Measurements from ENCODE around the gene IQGAP2. TPM values are rescaled to one million over a fixed set of nuclear protein-coding genes. Genes with fewer than 3 reads are reported as not detected.

Gene IQGAP2
- total RNA-seq, 3 donors from 2014 or later (not counting 1 experiment from before 2014, with no cell fraction given), result 172 to 218 (median 207) TPM

GRCh38 chr5:76415855-76416254, 12.8 kb downstream of the IQGAP2 start:
- Mint-ChIP-seq H3K27me3 (ENCODE audit: low read depth in 2 of 2) (no peaks in the 10 kb centered on the region), H3K4me3 (no peak overlapping the region), H3K4me1 (peaks cover 82 to 84% of the 10 kb centered on the region in 2 donors), H3K9me3 (no peaks in the 10 kb centered on the region), H3K36me3 (no peaks in the 10 kb centered on the region), H3K27ac (peak overlapping the region; percentile 82 to 98)
- ATAC-seq (peak in 1 of 3 donors; percentile 42), DNase-seq (no peak)
- H3K27ac ChIP-seq (ENCODE audit: low read length), result no peak overlapping the region
- peaks cover 4% of the 10 kb centered on the region for H3K36me3 ChIP-seq (ENCODE audit: control insufficient read depth, insufficient read depth, low read length)
- no peaks in the 10 kb centered on the region for H3K27me3 ChIP-seq (ENCODE audit: control insufficient read depth, insufficient read depth, low read length)
- no peaks in the 10 kb centered on the region for H3K9me3 ChIP-seq (ENCODE audit: control insufficient read depth, insufficient read depth, low read length)
- peaks cover 26% of the 10 kb centered on the region for H3K4me1 ChIP-seq (ENCODE audit: control insufficient read depth, insufficient read depth, low read length)
- intact Hi-C loops (cut with micrococcal nuclease), result no loop called here
- TF ChIP-seq, protein P1, sequence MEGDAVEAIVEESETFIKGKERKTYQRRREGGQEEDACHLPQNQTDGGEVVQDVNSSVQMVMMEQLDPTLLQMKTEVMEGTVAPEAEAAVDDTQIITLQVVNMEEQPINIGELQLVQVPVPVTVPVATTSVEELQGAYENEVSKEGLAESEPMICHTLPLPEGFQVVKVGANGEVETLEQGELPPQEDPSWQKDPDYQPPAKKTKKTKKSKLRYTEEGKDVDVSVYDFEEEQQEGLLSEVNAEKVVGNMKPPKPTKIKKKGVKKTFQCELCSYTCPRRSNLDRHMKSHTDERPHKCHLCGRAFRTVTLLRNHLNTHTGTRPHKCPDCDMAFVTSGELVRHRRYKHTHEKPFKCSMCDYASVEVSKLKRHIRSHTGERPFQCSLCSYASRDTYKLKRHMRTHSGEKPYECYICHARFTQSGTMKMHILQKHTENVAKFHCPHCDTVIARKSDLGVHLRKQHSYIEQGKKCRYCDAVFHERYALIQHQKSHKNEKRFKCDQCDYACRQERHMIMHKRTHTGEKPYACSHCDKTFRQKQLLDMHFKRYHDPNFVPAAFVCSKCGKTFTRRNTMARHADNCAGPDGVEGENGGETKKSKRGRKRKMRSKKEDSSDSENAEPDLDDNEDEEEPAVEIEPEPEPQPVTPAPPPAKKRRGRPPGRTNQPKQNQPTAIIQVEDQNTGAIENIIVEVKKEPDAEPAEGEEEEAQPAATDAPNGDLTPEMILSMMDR (IDR thresholded peaks at IDR 0.05), result no peak
- H3K4me3 ChIP-seq (ENCODE audit: low read length), result no peak overlapping the region
- WGBS (ENCODE audit: insufficient coverage), result 83% methylated on average over 2 of the region's 2 CpGs

GRCh38 chr5:76419597-76420298, 16.7 kb downstream of the IQGAP2 start:
- H3K9me3 Mint-ChIP-seq, result no peaks in the 10 kb centered on the region
- peaks cover 78 to 79% of the 10 kb centered on the region in 2 donors for H3K4me1 Mint-ChIP-seq
- TF ChIP-seq, protein P1 (IDR thresholded peaks at IDR 0.05), result no peak
- no peak for DNase-seq
- H3K9me3 ChIP-seq (ENCODE audit: control insufficient read depth, insufficient read depth, low read length), result no peaks in the 10 kb centered on the region
- 92% methylated on average over 1 of the region's 1 CpG for WGBS (ENCODE audit: insufficient coverage)
- no peaks in the 10 kb centered on the region for H3K36me3 ChIP-seq (ENCODE audit: control insufficient read depth, insufficient read depth, low read length)
- peaks cover 16% of the 10 kb centered on the region for H3K4me1 ChIP-seq (ENCODE audit: control insufficient read depth, insufficient read depth, low read length)
- H3K27me3 ChIP-seq (ENCODE audit: control insufficient read depth, insufficient read depth, low read length), result no peaks in the 10 kb centered on the region
- H3K4me3 ChIP-seq (ENCODE audit: low read length), result no peak overlapping the region
- H3K27ac Mint-ChIP-seq, result peak overlapping the region; percentile 47 to 79
- no peak overlapping the region for H3K27ac ChIP-seq (ENCODE audit: low read length)
- H3K27me3 Mint-ChIP-seq (ENCODE audit: low read depth in 2 of 2), result no peaks in the 10 kb centered on the region
- intact Hi-C loops (cut with micrococcal nuclease), result no loop called here
- no peaks in the 10 kb centered on the region for H3K36me3 Mint-ChIP-seq
- H3K4me3 Mint-ChIP-seq, result no peak overlapping the region
- no peak for ATAC-seq

GRCh38 chr5:76422227-76422626, 19.1 kb downstream of the IQGAP2 start:
- 99% methylated on average over 3 of the region's 4 CpGs for WGBS (ENCODE audit: insufficient coverage)
- Histone ChIP-seq H3K4me1 (ENCODE audit: control insufficient read depth, insufficient read depth, low read length) (peaks cover 30% of the 10 kb centered on the region), H3K27me3 (ENCODE audit: control insufficient read depth, insufficient read depth, low read length) (no peaks in the 10 kb centered on the region), H3K4me3 (ENCODE audit: low read length) (no peak overlapping the region), H3K9me3 (ENCODE audit: control insufficient read depth, insufficient read depth, low read length) (no peaks in the 10 kb centered on the region), H3K36me3 (ENCODE audit: control insufficient read depth, insufficient read depth, low read length) (no peaks in the 10 kb centered on the region), H3K27ac (ENCODE audit: low read length) (no peak overlapping the region)
- Mint-ChIP-seq H3K9me3 (no peaks in the 10 kb centered on the region), H3K4me1 (peaks cover 81 to 82% of the 10 kb centered on the region in 2 donors), H3K27me3 (ENCODE audit: low read depth in 2 of 2) (no peaks in the 10 kb centered on the region), H3K27ac (peak overlapping the region; percentile 47), H3K36me3 (no peaks in the 10 kb centered on the region), H3K4me3 (no peak overlapping the region)
- intact Hi-C loops (cut with micrococcal nuclease), result no loop called here
- ATAC-seq (no peak), DNase-seq (no peak)
- TF ChIP-seq, protein P1 (IDR thresholded peaks at IDR 0.05), result no peak

GRCh38 chr5:76422742-76423141, 19.7 kb downstream of the IQGAP2 start:
- WGBS (ENCODE audit: insufficient coverage), result 97% methylated on average over 2 of the region's 3 CpGs
- DNase-seq (no peak), ATAC-seq (no peak)
- no peaks in the 10 kb centered on the region for H3K36me3 Mint-ChIP-seq
- no peak overlapping the region for H3K4me3 Mint-ChIP-seq
- Histone ChIP-seq H3K36me3 (ENCODE audit: control insufficient read depth, insufficient read depth, low read length) (no peaks in the 10 kb centered on the region), H3K4me1 (ENCODE audit: control insufficient read depth, insufficient read depth, low read length) (peaks cover 34% of the 10 kb centered on the region), H3K4me3 (ENCODE audit: low read length) (no peak overlapping the region), H3K27ac (ENCODE audit: low read length) (no peak overlapping the region), H3K9me3 (ENCODE audit: control insufficient read depth, insufficient read depth, low read length) (no peaks in the 10 kb centered on the region), H3K27me3 (ENCODE audit: control insufficient read depth, insufficient read depth, low read length) (no peaks in the 10 kb centered on the region)
- intact Hi-C loops (cut with micrococcal nuclease), result no loop called here
- no peaks in the 10 kb centered on the region for H3K9me3 Mint-ChIP-seq
- H3K4me1 Mint-ChIP-seq, result peaks cover 86 to 87% of the 10 kb centered on the region in 2 donors
- TF ChIP-seq, protein P1 (IDR thresholded peaks at IDR 0.05), result no peak
- H3K27me3 Mint-ChIP-seq (ENCODE audit: low read depth in 2 of 2), result no peaks in the 10 kb centered on the region
- H3K27ac Mint-ChIP-seq, result peak overlapping the region; percentile 47
